NCI-H1417 (cell line): Measurements from ENCODE around the gene MYEF2.

ENCODE experiments used
- DNase-seq, 3 experiments: peaks; one replicate each; lab custom pipeline; 2025; lab: John Stamatoyannopoulos, UW

The MYEF2 gene

GRCh38 chr15:48144889-48145288 is 33.2 kb downstream of the MYEF2 start:
- DNase-seq = no peak

GRCh38 chr15:48143856-48144255 is 34.2 kb downstream of the MYEF2 start:
- no peak for DNase-seq

GRCh38 chr15:48132874-48133273 is 45.2 kb downstream of the MYEF2 start:
- no peak for DNase-seq

GRCh38 chr15:48131324-48131723 is 46.8 kb downstream of the MYEF2 start:
- DNase-seq = no peak

- DNase-seq = no peak
Measured at GRCh38 chr15:48126667-48127355, 51.3 kb downstream of the MYEF2 start.

GRCh38 chr15:48121849-48122248 is 56.2 kb downstream of the MYEF2 start:
- no peak for DNase-seq

GRCh38 chr15:48120745-48121144 is 57.4 kb downstream of the MYEF2 start, which contains the start of gene SLC24A5:
TSS of gene SLC24A5 (plus strand) at chr15:48120990. CDS start at chr15:48121045, 55 bp downstream.
- peak in 2 of 3 experiments; percentile 0 to 1 for DNase-seq

- no peak for DNase-seq
Measured at GRCh38 chr15:48119277-48119676, 58.8 kb downstream of the MYEF2 start.

GRCh38 chr15:48112242-48112641 is 65.9 kb downstream of the MYEF2 start:
- DNase-seq = peak; percentile 13 to 54 (median 19)

- no peak for DNase-seq
Measured at GRCh38 chr15:48109856-48110531, 68.1 kb downstream of the MYEF2 start.

GRCh38 chr15:48109212-48109611 is 68.9 kb downstream of the MYEF2 start:
- DNase-seq = no peak

- DNase-seq = no peak
Measured at GRCh38 chr15:48105936-48106335, 72.2 kb downstream of the MYEF2 start.

- DNase-seq = no peak
Measured at GRCh38 chr15:48103647-48104046, 74.4 kb downstream of the MYEF2 start.

- no peak for DNase-seq
Measured at GRCh38 chr15:48102167-48102566, 75.9 kb downstream of the MYEF2 start.

- no peak for DNase-seq
Measured at GRCh38 chr15:48101376-48101961, 76.6 kb downstream of the MYEF2 start.

- no peak for DNase-seq
Measured at GRCh38 chr15:48097264-48097663, 80.8 kb downstream of the MYEF2 start.

GRCh38 chr15:48096813-48097212 is 81.3 kb downstream of the MYEF2 start:
- no peak for DNase-seq

GRCh38 chr15:48096355-48096786 is 81.7 kb downstream of the MYEF2 start:
- DNase-seq = no peak

GRCh38 chr15:48091522-48091921 is 86.6 kb downstream of the MYEF2 start:
- DNase-seq = no peak

- peak in 2 of 3 experiments; percentile 10 to 25 for DNase-seq
Measured at GRCh38 chr15:48090666-48091065, 87.4 kb downstream of the MYEF2 start.

GRCh38 chr15:48090115-48090514 is 88.0 kb downstream of the MYEF2 start:
- peak in 2 of 3 experiments; percentile 5 to 58 for DNase-seq

- peak in 1 of 3 experiments; percentile 7 for DNase-seq
Measured at GRCh38 chr15:48089702-48090101, 88.4 kb downstream of the MYEF2 start.

- no peak for DNase-seq
Measured at GRCh38 chr15:48087844-48088243, 90.3 kb downstream of the MYEF2 start.
